Skin of body (tissue), 2 donors: Measurements from ENCODE around the gene ENPP1. TPM values are rescaled to one million over a fixed set of nuclear protein-coding genes. Genes with fewer than 3 reads are reported as not detected.
A peak's percentile ranks its signal among the peaks of the same experiment; 100 is the strongest.
"Not testable (repeated sequence)": the region's sequence is repeated elsewhere in the genome, so short reads cannot be mapped to it uniquely, and the experiment has no call there.

Experiments used
- DNase-seq: peaks from one replicate; lab custom pipeline; 2025; lab: John Stamatoyannopoulos, UW
- total RNA-seq: library from RNA; depleted of rRNA; stranded (reverse); fragments of >200 nt; gene quantifications from one replicate; pipeline ENCODE4 v1.2.3, GENCODE V29; 2014

ENPP1 gene
- total RNA-seq, 1 donor from 2014 or later, result 16.2 TPM

GRCh38 chr6:131868836-131869235 lies 61.0 kb downstream of the ENPP1 start:
- DNase-seq, result no peak

GRCh38 chr6:131875647-131876046 lies 67.8 kb downstream of the ENPP1 start:
- DNase-seq, result no peak

GRCh38 chr6:131876545-131876944 lies 68.7 kb downstream of the ENPP1 start:
- no peak for DNase-seq

- no peak for DNase-seq
These were observed 70.4 kb downstream of the ENPP1 start for GRCh38 chr6:131877999-131878789.

- no peak for DNase-seq
These were observed 75.2 kb downstream of the ENPP1 start for GRCh38 chr6:131883016-131883415.

- no peak for DNase-seq
These were observed 77.4 kb downstream of the ENPP1 start for GRCh38 chr6:131885237-131885636.

GRCh38 chr6:131886517-131886916 lies 78.7 kb downstream of the ENPP1 start:
- no peak for DNase-seq

GRCh38 chr6:131890091-131890490 lies 82.3 kb downstream of the ENPP1 start:
- DNase-seq, result no peak

- DNase-seq, result no peak
These were observed 85.4 kb downstream of the ENPP1 start for GRCh38 chr6:131893198-131893597.

GRCh38 chr6:131894493-131895424 lies 86.9 kb downstream of the ENPP1 start:
- DNase-seq, result no peak

- no peak for DNase-seq
These were observed 89.2 kb downstream of the ENPP1 start for GRCh38 chr6:131897050-131897435.

GRCh38 chr6:131897621-131898020 lies 89.8 kb downstream of the ENPP1 start:
- DNase-seq, result no peak

- no peak for DNase-seq
These were observed 90.9 kb downstream of the ENPP1 start for GRCh38 chr6:131898718-131899117.

- DNase-seq, result no peak
These were observed 92.4 kb downstream of the ENPP1 start for GRCh38 chr6:131900231-131900630.

GRCh38 chr6:131901326-131901873 lies 93.6 kb downstream of the ENPP1 start:
- DNase-seq, result not testable (repeated sequence)

GRCh38 chr6:131903734-131904133 lies 95.9 kb downstream of the ENPP1 start:
- DNase-seq, result not testable (repeated sequence)

GRCh38 chr6:131908787-131909186 lies 101.0 kb downstream of the ENPP1 start:
- not testable (repeated sequence) for DNase-seq

GRCh38 chr6:131909408-131910218 lies 101.8 kb downstream of the ENPP1 start:
- peak; percentile 39 for DNase-seq

GRCh38 chr6:131910219-131910589 lies 102.4 kb downstream of the ENPP1 start:
- no peak for DNase-seq

- no peak for DNase-seq
These were observed 103.1 kb downstream of the ENPP1 start for GRCh38 chr6:131910956-131911355.

- no peak for DNase-seq
These were observed 104.1 kb downstream of the ENPP1 start for GRCh38 chr6:131911951-131912350.
